ENCODE results near the gene C1QTNF12. TPM values are rescaled to one million over a fixed set of nuclear protein-coding genes. Genes with fewer than 3 reads are reported as not detected.

C1QTNF12 gene
- total RNA-seq, 4 donors from 2014 or later: 4.3 to 23.5 (median 7.1) TPM

GRCh38 chr1:1284221-1285101, 37.9 kb upstream of the C1QTNF12 start:
- Histone ChIP-seq H3K36me3 (no peaks in the 10 kb centered on the region), H3K4me3 (no peak overlapping the region), H3K27ac (no peak overlapping the region), H3K9me3 (no peaks in the 10 kb centered on the region), H3K27me3 (peaks cover 33% of the 10 kb centered on the region), H3K4me1 (peaks cover 12% of the 10 kb centered on the region)
- TF ChIP-seq POLR2AphosphoS5 (IDR thresholded peaks at IDR 0.05): no peak
- no peak for TF ChIP-seq POLR2A (IDR thresholded peaks at IDR 0.05)
- TF ChIP-seq EP300 (IDR thresholded peaks at IDR 0.05): no peak
- TF ChIP-seq CTCF (IDR thresholded peaks at IDR 0.05): no peak
- WGBS: 82% methylated on average over 6 of the region's 32 CpGs
- no peak for DNase-seq (ENCODE audit: low spot score in 2 of 2)

GRCh38 chr1:1283821-1284220, 37.3 kb upstream of the C1QTNF12 start:
- no peaks in the 10 kb centered on the region for H3K9me3 ChIP-seq
- no peak for DNase-seq (ENCODE audit: low spot score in 2 of 2)
- H3K4me1 ChIP-seq: peaks cover 12% of the 10 kb centered on the region
- no peaks in the 10 kb centered on the region for H3K36me3 ChIP-seq
- H3K4me3 ChIP-seq: no peak overlapping the region
- no peak overlapping the region for H3K27ac ChIP-seq
- 0% methylated on average over 2 of the region's 9 CpGs for WGBS
- peaks cover 33% of the 10 kb centered on the region for H3K27me3 ChIP-seq
- TF ChIP-seq EP300 (IDR thresholded peaks at IDR 0.05) (no peak), CTCF (IDR thresholded peaks at IDR 0.05) (no peak), POLR2AphosphoS5 (IDR thresholded peaks at IDR 0.05) (no peak), POLR2A (IDR thresholded peaks at IDR 0.05) (no peak)

- no peak for DNase-seq (ENCODE audit: low spot score in 2 of 2)
- TF ChIP-seq POLR2A (IDR thresholded peaks at IDR 0.05): no peak
- TF ChIP-seq EP300 (IDR thresholded peaks at IDR 0.05): no peak
- TF ChIP-seq CTCF (IDR thresholded peaks at IDR 0.05): no peak
- no peak for TF ChIP-seq POLR2AphosphoS5 (IDR thresholded peaks at IDR 0.05)
- 72% methylated on average over 9 of the region's 14 CpGs for WGBS
- Histone ChIP-seq H3K27ac (no peak overlapping the region), H3K4me1 (peaks cover 12% of the 10 kb centered on the region), H3K9me3 (no peaks in the 10 kb centered on the region), H3K4me3 (no peak overlapping the region), H3K27me3 (peaks cover 32% of the 10 kb centered on the region), H3K36me3 (no peaks in the 10 kb centered on the region)
These were observed 36.5 kb upstream of the C1QTNF12 start for GRCh38 chr1:1282998-1283397.

- TF ChIP-seq POLR2A (IDR thresholded peaks at IDR 0.05) (no peak), EP300 (IDR thresholded peaks at IDR 0.05) (no peak), CTCF (IDR thresholded peaks at IDR 0.05) (no peak), POLR2AphosphoS5 (IDR thresholded peaks at IDR 0.05) (no peak)
- Histone ChIP-seq H3K4me3 (no peak overlapping the region), H3K27me3 (peaks cover 21% of the 10 kb centered on the region), H3K9me3 (no peaks in the 10 kb centered on the region), H3K36me3 (no peaks in the 10 kb centered on the region), H3K4me1 (peaks cover 12% of the 10 kb centered on the region), H3K27ac (no peak overlapping the region)
- WGBS: 46% methylated on average over 5 of the region's 26 CpGs
- no peak for DNase-seq (ENCODE audit: low spot score in 2 of 2)
These were observed 35.2 kb upstream of the C1QTNF12 start for GRCh38 chr1:1281533-1282321.

Measured in suprapubic skin (tissue), 4 donors.